IPS DF 6.9 (cell line): Measurements from ENCODE around the gene SPTA1.
"Not testable (repeated sequence)": the region's sequence is repeated elsewhere in the genome, so short reads cannot be mapped to it uniquely, and the experiment has no call there.

ENCODE experiments used
- DNase-seq: peaks from one replicate; pipeline ENCODE4 v3.0.0-alpha.2; 2013; ENCODE audit warnings: low read depth, low spot score
- H3K27ac ChIP-seq: one replicate; pipeline ENCODE4 v1.5.1; 2013; ENCODE audit warnings: low read length, control low read depth
- H3K27me3 ChIP-seq: 2 replicates; pipeline ENCODE4 v1.6.1; 2013; ENCODE audit warnings: mild to moderate bottlenecking, low read length; ENCODE audit not compliant: control insufficient read depth, insufficient read depth
- H3K36me3 ChIP-seq: 2 replicates; pipeline ENCODE4 v1.6.1; 2013; ENCODE audit warnings: low read length; ENCODE audit not compliant: control insufficient read depth, insufficient read depth
- H3K4me1 ChIP-seq: 2 replicates; pipeline ENCODE4 v1.6.1; 2013; ENCODE audit warnings: low read length; ENCODE audit not compliant: control insufficient read depth, insufficient read depth
- H3K4me3 ChIP-seq: 2 replicates; pipeline ENCODE4 v1.5.1; 2013; ENCODE audit warnings: mild to moderate bottlenecking, low read length
- H3K9me3 ChIP-seq: 2 replicates; pipeline ENCODE4 v1.6.1; 2013; ENCODE audit warnings: low read length, inconsistent platforms; ENCODE audit not compliant: control insufficient read depth, insufficient read depth
- WGBS: extraction: QIAGEN DNeasy Blood & Tissue Kit; methylation state at CpG from one replicate; pipeline ENCODE4 v1.1.7; 2013; ENCODE audit warnings: mixed read lengths, missing lambda C conversion rate; ENCODE audit not compliant: insufficient read length, insufficient coverage; 5-methylcytosine and 5-hydroxymethylcytosine counted together

The SPTA1 gene

DNA sequence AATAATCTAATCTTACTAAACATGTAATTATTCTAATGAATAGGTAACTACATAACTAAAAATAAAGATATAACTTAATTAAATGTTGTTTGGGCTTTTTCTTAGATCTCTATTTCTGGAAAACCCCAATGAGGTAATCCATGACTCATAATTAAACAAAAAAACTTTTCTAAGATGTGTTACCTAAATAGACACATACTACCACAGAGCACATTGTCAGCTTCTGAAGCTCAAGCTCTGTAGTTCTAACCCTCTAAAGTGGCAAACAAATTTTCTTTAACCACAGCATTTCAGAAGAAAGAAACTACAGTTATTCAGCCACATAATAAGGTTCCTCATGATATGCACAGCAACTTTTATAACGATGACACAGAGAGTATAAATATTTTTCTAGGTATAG lies 29.8 kb upstream of the SPTA1 start:
- no peak overlapping the region for H3K27ac ChIP-seq
- WGBS: no CpG with 5 or more reads among the region's 1 CpG
- no peaks in the 10 kb centered on the region for H3K36me3 ChIP-seq
- no peaks in the 10 kb centered on the region for H3K27me3 ChIP-seq
- H3K4me3 ChIP-seq: no peak overlapping the region
- H3K4me1 ChIP-seq: no peaks in the 10 kb centered on the region
- no peaks in the 10 kb centered on the region for H3K9me3 ChIP-seq
- no peak for DNase-seq

DNA sequence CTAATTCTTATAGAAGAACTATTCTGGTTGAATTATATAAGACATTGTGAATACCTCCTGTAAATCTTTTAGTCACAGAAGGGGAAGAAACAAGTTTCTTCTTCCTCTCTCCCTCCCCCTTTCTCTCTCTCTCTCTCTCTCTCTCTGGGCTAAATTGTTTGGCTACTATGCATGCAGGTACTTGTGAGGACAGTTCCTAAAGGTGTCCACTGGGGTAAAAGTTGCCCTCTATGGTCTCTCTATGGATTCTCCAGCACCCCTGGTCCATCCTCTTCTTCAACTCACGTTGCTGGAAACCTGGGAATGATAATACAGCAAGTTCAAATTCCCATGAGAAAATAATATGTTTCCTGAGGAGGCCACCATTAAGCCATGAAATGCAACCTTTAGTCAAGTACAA lies 28.2 kb upstream of the SPTA1 start:
- Histone ChIP-seq H3K4me1 (no peaks in the 10 kb centered on the region), H3K27me3 (no peaks in the 10 kb centered on the region), H3K27ac (no peak overlapping the region), H3K36me3 (no peaks in the 10 kb centered on the region), H3K9me3 (no peaks in the 10 kb centered on the region), H3K4me3 (no peak overlapping the region)
- DNase-seq: no peak
- no CpG with 5 or more reads among the region's 1 CpG for WGBS

DNA sequence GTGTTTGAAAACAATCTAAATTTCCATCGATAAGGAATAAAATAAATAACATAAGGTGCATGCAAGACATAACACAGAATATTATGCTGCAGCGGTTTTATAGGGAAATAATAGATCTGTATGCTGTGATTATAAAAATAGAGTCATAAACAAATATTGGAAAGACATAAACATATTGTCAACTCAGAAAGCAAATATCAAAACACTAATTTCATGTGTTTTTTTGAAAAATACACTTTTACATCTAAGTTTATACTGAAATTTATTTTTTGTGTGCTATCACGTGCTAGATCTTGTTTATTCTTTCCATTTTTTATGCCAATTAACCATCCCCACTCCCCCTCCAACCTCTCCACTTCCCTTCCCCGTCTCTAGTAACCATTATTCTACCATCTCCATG lies 24.6 kb upstream of the SPTA1 start:
- DNase-seq: no peak
- Histone ChIP-seq H3K27ac (no peak overlapping the region), H3K4me3 (no peak overlapping the region), H3K27me3 (no peaks in the 10 kb centered on the region), H3K36me3 (no peaks in the 10 kb centered on the region), H3K4me1 (no peaks in the 10 kb centered on the region), H3K9me3 (no peaks in the 10 kb centered on the region)
- 100% methylated on average over 1 of the region's 4 CpGs for WGBS

DNA sequence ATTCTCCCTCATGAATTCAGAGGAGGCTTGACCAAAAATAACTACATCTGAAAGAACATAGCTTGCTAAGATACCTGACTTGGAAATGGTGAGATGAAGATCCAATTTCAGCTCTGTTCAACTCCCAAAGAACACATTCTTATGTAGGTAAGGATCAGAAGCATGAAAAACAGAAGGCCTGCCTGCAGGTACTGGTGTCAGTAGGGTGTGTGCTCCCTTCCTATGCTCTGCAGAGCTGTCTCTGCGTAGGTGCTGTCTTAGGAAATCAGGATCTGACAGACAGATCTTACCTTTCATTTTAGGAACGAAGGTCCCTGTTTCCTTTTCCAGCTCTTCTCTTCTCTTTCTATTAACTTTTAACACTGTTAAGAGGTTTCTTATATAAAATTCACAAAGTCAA lies 19.6 kb upstream of the SPTA1 start:
- no CpG with 5 or more reads among the region's 2 CpGs for WGBS

DNA sequence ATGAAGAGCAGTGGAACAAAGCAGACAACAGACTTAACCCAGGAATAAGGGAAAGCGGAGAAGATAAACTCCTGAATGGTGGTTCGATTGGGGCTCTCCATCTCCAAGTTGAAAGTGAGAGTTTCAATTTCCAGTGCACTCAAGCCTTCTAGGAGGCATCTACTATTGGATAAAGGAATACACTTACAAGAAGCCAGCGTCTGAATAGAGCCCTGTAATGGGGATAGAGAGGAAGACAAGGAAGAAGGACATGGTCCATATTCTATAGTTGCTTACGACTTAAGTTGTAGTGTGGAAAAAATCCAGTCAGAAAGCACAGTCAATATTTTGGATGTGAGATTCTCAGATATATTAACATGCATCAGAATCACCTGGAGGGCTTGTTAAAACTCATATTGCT lies 14.0 kb upstream of the SPTA1 start, which contains the start of gene OR6K2:
Gene OR6K2 (minus strand): TSS at position 101 of the 400 bp plus-strand sequence. CDS start 0 bp downstream, at position 101.
- no peak within 1 kb of the TSS for H3K4me3 ChIP-seq
- H3K27ac ChIP-seq: no peak within 1 kb of the TSS
- no peaks in the 10 kb centered on the region for H3K9me3 ChIP-seq
- no peak for DNase-seq
- no peaks in the 10 kb centered on the region for H3K36me3 ChIP-seq
- no peaks in the 10 kb centered on the region; the same call in 1 of the 2 replicates for H3K27me3 ChIP-seq
- H3K4me1 ChIP-seq: no peaks in the 10 kb centered on the region
- no CpG with 5 or more reads among the region's 4 CpGs for WGBS

More for the DNA sequence above, 19.6 kb upstream of the SPTA1 start:
- Histone ChIP-seq H3K27me3 (no peaks in the 10 kb centered on the region), H3K36me3 (no peaks in the 10 kb centered on the region), H3K4me1 (no peaks in the 10 kb centered on the region), H3K27ac (no peak overlapping the region), H3K9me3 (no peaks in the 10 kb centered on the region), H3K4me3 (no peak overlapping the region)
- DNase-seq: no peak

DNA sequence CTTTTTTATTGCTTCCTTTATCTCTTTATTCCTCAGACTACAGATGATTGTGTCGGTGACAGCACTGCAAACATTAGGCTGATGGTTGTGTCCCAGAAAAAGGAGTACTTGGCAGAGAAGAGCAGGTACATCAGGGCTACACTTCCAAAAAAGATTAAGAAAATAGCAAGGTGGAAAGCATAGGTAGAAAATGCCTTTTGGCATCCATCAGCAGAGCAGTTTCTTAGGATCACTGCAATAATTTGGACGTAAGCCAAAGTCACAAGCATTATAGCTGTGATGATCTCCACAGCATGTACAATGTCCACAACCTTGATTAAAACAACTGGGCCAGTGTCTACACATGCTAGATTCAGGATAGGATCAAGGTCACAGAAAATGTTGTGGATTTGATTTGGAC lies 8.1 kb upstream of the SPTA1 start:
- no peaks in the 10 kb centered on the region for H3K27me3 ChIP-seq
- H3K9me3 ChIP-seq: no peaks in the 10 kb centered on the region
- H3K4me1 ChIP-seq: no peaks in the 10 kb centered on the region
- H3K27ac ChIP-seq: no peak overlapping the region
- no peaks in the 10 kb centered on the region for H3K36me3 ChIP-seq
- DNase-seq: no peak
- no CpG with 5 or more reads among the region's 2 CpGs for WGBS
- H3K4me3 ChIP-seq: no peak overlapping the region

DNA sequence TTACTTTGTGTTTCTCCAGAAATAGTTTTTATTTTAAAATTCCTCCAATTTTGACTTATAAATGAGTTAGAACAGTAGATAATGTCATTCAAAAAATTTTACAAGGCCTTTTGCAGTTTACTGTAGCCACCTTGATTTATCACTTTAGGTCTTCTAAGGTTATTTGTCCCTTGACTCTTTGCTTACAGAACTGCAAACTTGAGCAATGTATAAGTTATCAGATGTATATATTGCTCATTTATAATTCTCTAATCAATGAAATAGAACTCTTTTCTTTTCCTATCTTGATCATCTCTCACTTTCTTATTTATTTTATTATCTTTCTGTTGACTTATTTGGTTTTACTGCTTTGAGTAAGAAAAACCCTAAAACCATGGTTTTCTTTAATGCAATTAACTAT lies 5.8 kb upstream of the SPTA1 start:
- Histone ChIP-seq H3K27ac (no peak overlapping the region), H3K4me3 (no peak overlapping the region), H3K9me3 (no peaks in the 10 kb centered on the region), H3K27me3 (no peaks in the 10 kb centered on the region), H3K36me3 (no peaks in the 10 kb centered on the region), H3K4me1 (no peaks in the 10 kb centered on the region)
- DNase-seq: no peak

DNA sequence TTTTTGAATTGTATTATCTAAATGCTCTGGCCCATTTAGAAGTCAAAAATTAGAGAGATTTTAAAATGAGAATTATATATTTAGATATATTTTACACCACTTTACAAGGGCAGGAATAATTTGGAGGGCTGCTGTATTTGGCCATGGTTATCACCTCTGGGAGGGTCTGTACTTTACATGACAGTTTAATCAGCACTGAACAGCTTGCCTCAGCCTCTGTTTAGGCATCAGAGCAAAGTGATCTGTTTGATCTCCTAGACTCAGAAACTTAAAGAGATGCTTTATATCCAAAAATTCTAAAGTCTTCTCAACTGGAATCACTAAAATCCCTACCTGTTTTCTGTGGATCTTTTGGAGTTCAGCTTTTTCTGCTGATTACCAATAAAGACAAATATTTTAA lies 5.4 kb upstream of the SPTA1 start:
- no peaks in the 10 kb centered on the region for H3K27me3 ChIP-seq
- no peak overlapping the region for H3K27ac ChIP-seq
- no peaks in the 10 kb centered on the region for H3K36me3 ChIP-seq
- H3K4me3 ChIP-seq: no peak overlapping the region
- no peak for DNase-seq
- no peaks in the 10 kb centered on the region for H3K9me3 ChIP-seq
- H3K4me1 ChIP-seq: no peaks in the 10 kb centered on the region

DNA sequence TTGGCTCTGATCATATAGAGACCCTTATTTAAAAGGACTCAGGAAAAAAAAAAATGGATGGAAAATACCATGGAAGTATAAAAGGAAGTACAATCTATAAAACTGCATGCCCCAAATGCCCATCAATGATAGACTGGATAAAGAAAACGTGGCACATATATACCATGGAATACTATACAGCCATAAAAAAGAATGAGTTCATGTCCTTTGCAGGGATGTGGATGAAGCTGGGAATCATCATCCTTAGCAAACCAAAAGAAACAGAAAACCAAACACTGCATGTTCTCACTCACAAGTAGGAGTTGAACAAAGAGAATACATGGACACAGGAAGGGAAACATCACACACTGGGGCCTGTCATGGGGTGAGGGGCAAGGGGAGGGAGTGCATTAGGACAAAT lies 4.6 kb upstream of the SPTA1 start:
- not testable (repeated sequence) for H3K4me3 ChIP-seq, DNase-seq, H3K36me3 ChIP-seq, H3K27ac ChIP-seq, H3K9me3 ChIP-seq, H3K4me1 ChIP-seq, H3K27me3 ChIP-seq
- no CpG with 5 or more reads among the region's 1 CpG for WGBS

DNA sequence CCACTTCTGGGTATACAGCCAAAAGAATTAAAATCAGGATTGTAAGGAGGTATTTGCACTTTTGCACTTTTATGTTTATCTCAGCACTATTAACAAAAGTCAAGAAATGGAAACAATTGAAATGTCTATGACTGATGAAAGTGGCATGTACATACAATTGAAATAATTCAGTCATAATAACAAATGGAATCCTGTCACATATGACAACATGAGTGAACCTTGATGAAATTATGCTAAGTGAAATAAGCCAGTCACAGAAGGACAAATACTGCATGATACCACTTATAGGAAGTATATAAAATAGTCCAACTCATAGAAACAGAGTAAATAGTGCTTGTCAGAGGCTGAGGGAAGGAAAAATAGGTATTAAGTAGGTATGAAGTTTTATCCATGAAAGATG lies 3.4 kb upstream of the SPTA1 start:
- Histone ChIP-seq H3K27ac (no peak overlapping the region), H3K36me3 (no peaks in the 10 kb centered on the region), H3K4me3 (no peak overlapping the region), H3K9me3 (no peaks in the 10 kb centered on the region), H3K4me1 (no peaks in the 10 kb centered on the region), H3K27me3 (no peaks in the 10 kb centered on the region)
- no peak for DNase-seq

DNA sequence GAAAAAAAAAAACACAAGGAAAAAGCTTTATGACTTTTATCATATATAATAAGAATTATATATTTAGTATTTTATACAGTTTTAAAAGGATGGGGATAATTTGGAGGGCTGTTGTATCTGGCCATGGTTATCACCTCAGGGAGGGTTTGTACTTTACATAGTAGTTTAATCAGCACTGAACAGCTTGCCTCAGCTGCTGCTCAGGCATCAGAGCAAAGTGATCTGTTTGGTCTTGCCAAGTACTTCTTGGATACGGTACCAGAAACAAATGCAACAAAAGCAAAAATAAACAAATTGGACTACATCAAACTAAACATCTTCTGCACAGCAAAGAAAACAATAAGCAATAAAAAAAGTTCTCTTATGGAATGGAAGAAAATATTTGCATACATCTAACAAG lies 2.6 kb upstream of the SPTA1 start:
- Histone ChIP-seq H3K4me3 (no peak overlapping the region), H3K27me3 (no peaks in the 10 kb centered on the region), H3K36me3 (no peaks in the 10 kb centered on the region), H3K27ac (no peak overlapping the region), H3K4me1 (no peaks in the 10 kb centered on the region), H3K9me3 (no peaks in the 10 kb centered on the region)
- DNase-seq: no peak
- no CpG with 5 or more reads among the region's 1 CpG for WGBS
